Measurements from ENCODE around the gene PCDHB8.
"Not testable (repeated sequence)": the region's sequence is repeated elsewhere in the genome, so short reads cannot be mapped to it uniquely, and the experiment has no call there.

DNA sequence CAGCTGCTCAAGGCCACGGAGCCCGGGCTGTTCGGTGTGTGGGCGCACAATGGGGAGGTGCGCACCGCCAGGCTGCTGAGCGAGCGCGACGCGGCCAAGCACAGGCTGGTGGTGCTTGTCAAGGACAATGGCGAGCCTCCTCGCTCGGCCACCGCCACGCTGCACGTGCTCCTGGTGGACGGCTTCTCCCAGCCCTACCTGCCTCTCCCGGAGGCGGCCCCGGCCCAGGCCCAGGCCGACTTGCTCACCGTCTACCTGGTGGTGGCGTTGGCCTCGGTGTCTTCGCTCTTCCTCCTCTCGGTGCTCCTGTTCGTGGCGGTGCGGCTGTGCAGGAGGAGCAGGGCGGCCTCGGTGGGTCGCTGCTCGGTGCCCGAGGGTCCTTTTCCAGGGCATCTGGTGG lies 11.5 kb downstream of the PCDHB8 start:
- TF ChIP-seq, protein P1, sequence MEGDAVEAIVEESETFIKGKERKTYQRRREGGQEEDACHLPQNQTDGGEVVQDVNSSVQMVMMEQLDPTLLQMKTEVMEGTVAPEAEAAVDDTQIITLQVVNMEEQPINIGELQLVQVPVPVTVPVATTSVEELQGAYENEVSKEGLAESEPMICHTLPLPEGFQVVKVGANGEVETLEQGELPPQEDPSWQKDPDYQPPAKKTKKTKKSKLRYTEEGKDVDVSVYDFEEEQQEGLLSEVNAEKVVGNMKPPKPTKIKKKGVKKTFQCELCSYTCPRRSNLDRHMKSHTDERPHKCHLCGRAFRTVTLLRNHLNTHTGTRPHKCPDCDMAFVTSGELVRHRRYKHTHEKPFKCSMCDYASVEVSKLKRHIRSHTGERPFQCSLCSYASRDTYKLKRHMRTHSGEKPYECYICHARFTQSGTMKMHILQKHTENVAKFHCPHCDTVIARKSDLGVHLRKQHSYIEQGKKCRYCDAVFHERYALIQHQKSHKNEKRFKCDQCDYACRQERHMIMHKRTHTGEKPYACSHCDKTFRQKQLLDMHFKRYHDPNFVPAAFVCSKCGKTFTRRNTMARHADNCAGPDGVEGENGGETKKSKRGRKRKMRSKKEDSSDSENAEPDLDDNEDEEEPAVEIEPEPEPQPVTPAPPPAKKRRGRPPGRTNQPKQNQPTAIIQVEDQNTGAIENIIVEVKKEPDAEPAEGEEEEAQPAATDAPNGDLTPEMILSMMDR (IDR thresholded peaks at IDR 0.05) = not testable (repeated sequence)
- TF ChIP-seq POLR2A (IDR thresholded peaks at IDR 0.05) = not testable (repeated sequence)
